GM12864 (cell line): ENCODE data around the gene DLX2.

Experiments used
- DNase-seq: peaks from one replicate; pipeline ENCODE4 v3.0.0-alpha.2; 2011; ENCODE audit warnings: low read depth
- H3K4me3 ChIP-seq: 2 replicates; pipeline ENCODE4 v1.5.1; 2011; ENCODE audit warnings: mild to moderate bottlenecking, low read depth, low read length, control low read depth
- CTCF ChIP-seq: IDR thresholded peaks from 2 replicates; pipeline ENCODE4 v1.5.1; 2011; ENCODE audit warnings: low read depth, mild to moderate bottlenecking, moderate library complexity, low read length, control low read depth, inconsistent platforms; ENCODE audit errors: missing control alignments

The DLX2 gene

GRCh38 chr2:172100080-172100934 is 2.4 kb downstream of the DLX2 start:
- no peak overlapping the region for H3K4me3 ChIP-seq
- DNase-seq: no peak

GRCh38 chr2:172099472-172100079 is 3.1 kb downstream of the DLX2 start:
- H3K4me3 ChIP-seq: no peak overlapping the region
- TF ChIP-seq CTCF: no peak
- DNase-seq: no peak

More at GRCh38 chr2:172100080-172100934, 2.4 kb downstream of the DLX2 start:
- no peak for TF ChIP-seq CTCF

GRCh38 chr2:172098650-172099471 is 3.8 kb downstream of the DLX2 start:
- no peak for DNase-seq
- H3K4me3 ChIP-seq: peak overlapping the region; percentile 25; the same call in 1 of the 2 replicates
- no peak for TF ChIP-seq CTCF

GRCh38 chr2:172098287-172098649 is 4.4 kb downstream of the DLX2 start:
- no peak for TF ChIP-seq CTCF
- DNase-seq: no peak
- no peak overlapping the region for H3K4me3 ChIP-seq

- no peak for DNase-seq
Measured at GRCh38 chr2:172097557-172098131, 5.1 kb downstream of the DLX2 start.

More at GRCh38 chr2:172097557-172098131, 5.1 kb downstream of the DLX2 start:
- H3K4me3 ChIP-seq: no peak overlapping the region
- no peak for TF ChIP-seq CTCF
